Activated CD4-positive, CD25-positive, alpha-beta regulatory T cell treated with anti-CD3 and anti-CD28 coated beads, Interleukin-2, amount 50 U/mL, for 72 hours (primary cell): ENCODE results near the gene SMYD3.
"Not testable (repeated sequence)": the region's sequence is repeated elsewhere in the genome, so short reads cannot be mapped to it uniquely, and the experiment has no call there.

ENCODE experiments used
- DNase-seq: peaks from one replicate; pipeline ENCODE4 v3.0.0; 2021

Gene SMYD3

DNA sequence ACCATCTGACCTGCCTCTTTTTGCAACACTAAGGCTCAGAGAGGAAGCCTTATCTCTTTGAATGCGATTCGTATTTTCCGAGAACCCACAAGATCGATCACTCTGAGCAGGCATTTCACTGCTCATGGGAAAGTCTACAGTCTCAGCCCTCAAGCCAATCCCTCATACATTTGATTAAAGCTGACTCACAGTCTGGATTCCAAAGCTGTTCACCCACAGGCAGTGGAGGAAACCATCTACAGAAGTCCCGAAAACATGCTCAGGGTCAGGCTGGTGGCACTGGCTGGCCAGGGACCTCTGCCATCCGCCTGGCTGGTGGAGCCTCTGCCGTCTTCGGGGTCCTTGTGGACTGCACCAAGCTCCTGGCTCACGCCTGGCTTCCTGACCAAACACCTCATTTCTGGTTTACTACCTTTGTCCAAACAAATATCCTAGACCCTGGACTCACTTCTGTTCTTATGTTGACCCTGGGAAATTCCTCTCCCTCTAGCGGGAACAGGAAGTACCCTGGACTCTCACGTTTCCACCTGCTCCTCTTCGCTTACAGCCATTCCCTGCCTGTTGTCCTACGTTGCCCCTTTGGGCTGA is 650.0 kb downstream of the SMYD3 start:
- no peak for DNase-seq

DNA sequence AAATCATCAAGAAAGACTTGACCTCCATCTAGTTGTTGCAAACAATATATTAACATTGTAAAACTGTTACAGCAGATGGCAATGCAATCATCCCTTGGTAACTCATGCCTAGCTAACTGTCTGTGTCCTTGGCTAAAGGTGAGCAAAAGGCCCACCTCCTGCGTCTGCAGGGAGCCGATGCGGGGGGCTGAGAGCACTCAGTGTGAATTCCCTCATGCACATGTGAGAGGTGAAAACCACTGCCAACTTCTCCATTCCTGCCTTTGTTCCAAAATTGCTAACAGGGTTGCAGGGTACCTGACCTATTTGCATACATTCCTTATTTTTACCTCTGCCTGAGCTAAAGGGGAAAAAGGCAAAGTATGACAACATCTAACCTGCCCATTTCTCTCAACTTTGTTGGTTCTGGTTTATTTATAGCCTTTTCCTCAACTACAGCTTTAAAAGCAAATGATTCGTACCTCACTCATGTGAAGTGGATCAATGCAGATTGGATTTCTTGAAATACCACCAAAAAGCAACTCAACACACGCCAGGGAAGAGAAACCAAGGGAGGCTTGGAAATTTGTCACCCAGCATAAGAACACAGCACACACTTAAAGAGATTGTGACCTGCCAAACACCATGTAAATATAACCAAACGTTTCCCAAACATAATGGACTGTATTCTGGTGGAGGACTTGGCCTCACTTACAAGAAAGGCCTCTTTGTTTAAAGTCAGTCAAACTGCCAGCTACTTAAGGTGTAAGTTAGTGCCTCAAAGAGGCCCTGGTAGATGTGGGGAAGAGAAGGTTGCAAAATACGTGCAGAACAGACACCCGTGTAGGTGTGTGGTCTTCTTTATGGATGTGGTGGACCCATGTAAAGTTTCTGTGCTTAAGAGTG is 651.0 kb downstream of the SMYD3 start:
- DNase-seq: no peak

DNA sequence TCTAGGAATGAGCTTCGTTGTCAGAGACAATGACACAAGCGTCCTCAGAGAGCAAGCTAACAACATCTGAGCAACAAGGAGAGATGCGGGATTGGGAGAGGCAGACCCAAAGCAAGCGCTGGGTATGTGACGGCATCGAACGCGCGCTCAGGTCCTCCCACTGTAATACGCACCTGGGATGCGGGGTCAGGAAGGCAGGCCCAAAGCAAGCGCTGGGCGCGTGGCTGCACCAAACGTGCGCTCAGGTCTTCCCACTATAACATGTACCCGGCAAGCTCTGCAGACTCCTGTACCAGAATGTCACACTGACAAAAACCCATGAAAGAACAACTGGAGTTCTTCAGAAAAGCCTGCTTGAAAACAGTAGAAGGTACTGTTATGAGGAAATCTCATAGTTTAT is 653.8 kb downstream of the SMYD3 start:
- no peak for DNase-seq

DNA sequence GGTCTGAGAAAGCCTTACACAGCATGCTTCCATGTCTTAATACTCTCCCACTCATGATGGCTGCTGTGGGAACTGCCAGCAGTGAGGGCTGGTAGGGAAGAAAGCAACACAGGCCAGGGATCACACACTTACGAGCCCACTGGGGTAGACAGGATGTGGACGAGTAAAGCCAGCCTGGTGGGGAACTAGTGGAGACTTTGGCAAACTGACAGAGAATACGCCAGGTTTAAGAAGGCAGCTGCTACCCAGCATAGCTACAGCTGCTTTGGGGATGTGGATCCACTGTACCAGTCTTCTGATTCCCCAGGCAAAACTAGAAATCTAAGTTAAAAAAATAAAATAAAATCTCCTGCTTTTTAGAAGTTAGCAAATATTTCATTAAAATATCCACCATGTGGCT is 664.0 kb downstream of the SMYD3 start:
- no peak for DNase-seq

DNA sequence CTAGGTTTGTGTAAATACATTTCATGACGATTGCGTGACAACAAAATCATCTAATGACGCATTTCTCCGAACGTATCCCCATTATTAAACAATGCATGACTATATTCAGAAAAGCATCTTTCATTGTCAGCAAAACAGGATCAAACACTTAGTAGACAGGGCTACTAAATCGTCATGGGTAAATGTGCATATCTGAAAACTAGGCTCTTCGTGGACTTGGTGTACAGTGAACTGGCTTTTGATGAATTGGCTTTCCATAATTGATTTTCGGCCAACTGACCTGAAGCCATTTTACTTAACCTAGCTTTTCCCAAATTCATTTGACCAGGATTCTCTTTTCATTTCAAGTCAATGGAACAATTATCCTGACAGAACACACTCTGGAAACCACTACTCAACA is 665.0 kb downstream of the SMYD3 start:
- no peak for DNase-seq

DNA sequence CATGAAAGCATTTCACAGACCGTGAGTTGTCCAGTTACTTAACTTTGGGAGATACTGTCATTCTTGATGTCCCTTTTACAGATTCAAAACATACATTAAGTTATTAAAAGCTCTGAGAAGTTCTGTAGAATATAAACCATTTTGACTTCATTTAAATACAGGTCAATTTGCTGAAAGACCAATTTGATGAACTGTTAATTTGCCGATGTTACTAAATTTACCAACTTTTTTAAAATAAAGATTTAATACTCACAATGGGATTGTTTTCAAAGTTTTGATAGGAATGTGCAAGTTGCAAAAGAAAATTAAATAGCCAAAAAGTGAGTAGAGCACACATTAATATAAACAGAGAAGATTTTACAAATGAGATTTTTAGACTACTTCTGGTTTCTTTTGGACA is 666.1 kb downstream of the SMYD3 start:
- DNase-seq: no peak

DNA sequence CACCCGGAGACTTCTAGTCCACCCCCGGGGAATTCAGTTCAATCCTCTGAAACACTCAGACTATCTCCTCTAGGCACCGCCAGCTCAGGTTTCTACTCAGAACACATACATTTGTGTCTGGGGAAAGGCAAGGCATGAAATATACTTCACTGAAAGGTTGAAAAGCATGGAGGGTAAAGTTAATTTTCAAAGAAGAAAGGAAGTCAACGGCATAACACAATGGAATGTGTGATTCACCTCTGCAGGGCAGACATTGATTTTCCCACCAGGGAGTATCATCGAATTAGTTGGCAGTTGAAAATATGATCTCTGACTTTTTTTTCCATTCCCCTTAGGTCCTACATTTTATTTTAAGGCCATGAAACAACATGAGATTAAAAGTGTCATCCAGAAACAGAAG is 669.4 kb downstream of the SMYD3 start:
- no peak for DNase-seq

DNA sequence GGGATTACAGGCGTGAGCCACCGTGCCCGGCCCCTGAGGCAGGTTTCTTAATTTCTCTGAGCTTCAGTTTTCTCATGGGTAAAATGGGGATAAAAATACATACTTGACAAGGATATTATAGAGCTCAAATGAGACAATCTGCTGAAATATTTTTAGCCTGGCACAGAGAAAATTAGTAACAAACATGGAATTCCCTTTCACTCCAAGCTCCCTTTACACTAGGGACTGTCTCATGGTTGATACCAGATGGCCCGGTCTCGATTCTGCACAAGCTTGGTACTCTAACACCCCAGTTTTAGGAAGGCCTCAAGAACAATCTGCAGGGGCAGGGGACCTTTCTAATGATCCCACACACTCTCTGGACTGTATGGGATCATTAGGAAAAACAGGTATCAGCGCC is 671.7 kb downstream of the SMYD3 start:
- no peak for DNase-seq

DNA sequence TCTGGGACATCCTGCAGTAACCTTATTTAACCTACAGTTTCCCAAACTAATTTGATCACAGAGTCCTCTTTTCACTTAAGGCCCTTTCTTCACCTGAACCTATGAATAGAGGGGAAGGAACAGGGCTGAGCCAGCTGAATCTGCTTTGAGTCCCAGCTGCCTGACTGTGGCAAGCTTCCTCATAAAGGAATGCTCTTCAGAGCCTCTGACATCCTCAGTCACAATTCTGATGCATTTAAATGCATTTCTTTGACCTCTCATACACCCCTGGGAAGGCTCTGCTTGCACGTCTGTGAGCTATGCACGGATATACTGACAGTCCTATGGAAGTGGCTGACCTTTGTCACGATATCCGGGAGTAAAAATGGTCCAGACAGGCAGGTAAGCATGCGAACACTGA is 673.1 kb downstream of the SMYD3 start:
- no peak for DNase-seq

DNA sequence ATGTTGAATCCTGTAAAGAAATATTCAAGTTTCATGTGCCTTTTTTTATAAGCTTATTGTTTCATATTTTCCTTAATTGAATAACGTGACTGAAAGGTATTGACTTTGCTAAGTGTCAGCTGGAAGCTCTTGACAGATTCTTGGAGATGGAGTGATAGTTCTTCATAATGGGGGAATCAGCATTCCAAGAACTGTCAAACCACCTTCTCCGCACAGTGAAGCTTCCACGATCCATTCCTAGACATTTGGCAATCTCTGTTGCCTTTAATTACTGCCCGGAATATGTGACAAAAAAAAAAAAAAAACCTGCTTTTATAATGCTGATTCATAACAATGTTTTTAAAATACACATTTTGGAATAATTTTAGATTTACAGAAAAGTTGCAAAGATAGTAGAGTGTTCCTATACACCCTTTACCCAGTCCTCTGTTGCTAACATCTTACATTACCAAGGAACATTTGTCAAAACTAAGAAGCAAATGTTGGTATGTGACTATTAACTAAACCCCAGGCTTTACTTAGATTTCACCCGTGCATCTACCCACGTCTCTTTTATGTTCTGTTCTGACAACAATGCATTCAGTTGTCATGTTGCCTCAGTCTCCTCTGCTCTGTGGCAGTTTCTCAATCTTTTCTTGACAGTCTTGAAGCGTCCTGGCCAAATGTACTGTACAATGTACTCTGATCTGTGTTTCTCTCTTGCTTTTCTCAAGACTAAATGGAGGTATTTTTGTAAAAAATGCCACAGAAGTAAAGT is 674.1 kb downstream of the SMYD3 start:
- no peak for DNase-seq

DNA sequence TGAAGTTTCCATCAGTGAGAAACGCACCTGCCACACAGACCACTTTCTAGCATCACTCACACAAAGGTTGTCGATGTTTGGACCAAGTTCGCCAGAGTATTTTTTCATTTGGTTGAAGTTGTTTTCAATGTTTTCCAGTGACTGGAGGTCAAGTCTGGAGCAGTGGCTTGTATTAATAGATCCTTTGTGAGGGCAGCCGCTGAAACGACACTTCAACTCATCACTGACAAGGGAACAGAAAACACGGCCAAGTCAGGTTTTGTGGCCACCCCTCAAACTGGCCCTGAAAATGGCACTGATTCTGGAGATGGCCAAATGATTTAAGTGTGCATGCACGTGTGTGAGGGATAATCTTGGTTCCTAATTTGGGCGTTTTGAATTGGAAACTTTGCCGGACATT is 675.6 kb downstream of the SMYD3 start:
- DNase-seq: no peak

DNA sequence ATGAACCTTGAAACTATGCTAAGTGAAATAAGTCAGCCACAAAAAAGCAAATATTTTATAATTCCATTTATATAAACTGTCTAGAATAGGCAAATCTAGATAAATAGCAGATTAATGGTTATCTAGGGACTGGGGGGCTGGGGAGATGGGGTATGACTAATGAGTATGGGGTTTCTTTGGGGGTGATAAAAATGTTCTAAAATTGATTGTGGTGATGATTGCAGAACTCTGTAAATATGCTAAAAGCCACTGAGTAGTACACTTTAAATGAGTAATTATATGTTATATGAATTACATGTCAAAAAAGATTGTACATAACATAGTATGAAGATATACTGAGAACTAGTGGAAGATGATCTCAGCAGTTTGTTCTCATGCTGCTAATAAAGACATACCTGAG is 677.3 kb downstream of the SMYD3 start:
- no peak for DNase-seq

DNA sequence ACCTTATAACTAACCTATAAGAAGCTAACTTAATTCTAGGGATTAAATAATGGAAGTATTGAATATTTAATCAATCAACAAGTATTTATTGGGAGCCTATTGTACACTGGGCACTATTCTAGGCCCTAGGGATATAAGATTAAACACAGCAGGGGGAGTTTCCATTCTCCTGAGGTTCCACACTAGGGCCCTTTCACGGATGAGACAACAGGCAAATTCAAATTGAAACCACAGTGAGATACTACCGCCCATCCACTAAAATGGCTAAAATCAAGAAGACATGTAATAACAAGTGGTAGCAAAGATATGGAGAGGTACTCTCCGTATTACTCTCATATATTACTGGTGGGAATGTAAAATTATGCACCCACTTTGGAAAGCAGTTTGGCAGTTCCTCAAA is 677.9 kb downstream of the SMYD3 start:
- DNase-seq: no peak

DNA sequence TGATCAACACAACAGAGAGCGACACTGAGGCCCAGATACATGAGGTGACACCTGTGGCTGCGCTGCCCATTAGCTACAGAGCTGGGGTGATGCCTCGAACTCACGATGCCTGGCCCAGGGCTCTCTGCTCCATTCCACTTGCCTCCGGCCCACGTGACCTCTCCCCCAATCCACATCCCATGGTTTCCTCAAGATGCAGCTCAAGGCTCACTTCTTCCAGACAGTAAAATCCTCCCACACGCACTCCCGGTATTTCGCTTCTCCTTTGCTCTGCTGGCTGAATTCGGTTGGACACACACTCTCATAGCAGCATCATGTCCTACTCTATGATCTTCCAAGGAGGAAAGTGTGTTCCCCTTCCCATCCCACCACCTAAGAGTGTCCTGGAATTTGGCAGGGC is 679.8 kb downstream of the SMYD3 start:
- no peak for DNase-seq

DNA sequence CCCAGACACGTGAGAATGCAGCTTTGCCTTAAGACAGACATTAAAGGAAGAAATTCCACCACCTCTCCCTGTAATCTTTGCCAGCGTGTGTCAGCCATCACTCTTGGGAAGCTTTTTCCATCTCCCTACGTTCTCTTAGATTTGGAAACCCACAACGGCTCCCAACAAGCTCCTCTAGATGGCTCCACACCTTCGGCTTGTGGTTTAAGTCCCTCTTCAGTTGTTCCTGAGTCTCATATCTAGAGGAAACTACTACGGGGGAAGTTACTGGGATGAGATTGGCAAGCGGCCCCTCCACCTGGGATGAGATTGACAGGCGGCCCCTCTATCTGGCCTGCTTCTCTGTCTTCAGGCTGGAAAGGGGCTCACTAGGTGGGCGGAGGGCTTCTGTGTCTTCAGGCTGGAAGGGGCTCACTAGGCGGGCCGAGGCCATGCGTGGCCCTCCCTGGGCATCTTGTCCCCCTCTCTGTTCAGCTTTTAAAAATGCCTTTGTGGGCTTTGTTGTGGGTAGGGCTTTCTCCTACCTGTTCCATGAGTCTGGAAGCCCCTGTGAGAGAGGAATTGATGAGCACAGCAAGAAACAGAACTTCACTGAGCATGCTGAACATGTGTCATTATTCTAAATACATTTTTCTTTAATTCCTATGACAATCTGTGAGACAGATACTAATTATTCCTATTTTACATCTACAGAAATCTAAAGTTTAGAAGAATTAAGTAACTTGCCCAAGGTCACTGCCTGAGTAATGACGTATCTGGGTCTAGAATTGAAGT is 681.8 kb downstream of the SMYD3 start:
- DNase-seq: no peak

DNA sequence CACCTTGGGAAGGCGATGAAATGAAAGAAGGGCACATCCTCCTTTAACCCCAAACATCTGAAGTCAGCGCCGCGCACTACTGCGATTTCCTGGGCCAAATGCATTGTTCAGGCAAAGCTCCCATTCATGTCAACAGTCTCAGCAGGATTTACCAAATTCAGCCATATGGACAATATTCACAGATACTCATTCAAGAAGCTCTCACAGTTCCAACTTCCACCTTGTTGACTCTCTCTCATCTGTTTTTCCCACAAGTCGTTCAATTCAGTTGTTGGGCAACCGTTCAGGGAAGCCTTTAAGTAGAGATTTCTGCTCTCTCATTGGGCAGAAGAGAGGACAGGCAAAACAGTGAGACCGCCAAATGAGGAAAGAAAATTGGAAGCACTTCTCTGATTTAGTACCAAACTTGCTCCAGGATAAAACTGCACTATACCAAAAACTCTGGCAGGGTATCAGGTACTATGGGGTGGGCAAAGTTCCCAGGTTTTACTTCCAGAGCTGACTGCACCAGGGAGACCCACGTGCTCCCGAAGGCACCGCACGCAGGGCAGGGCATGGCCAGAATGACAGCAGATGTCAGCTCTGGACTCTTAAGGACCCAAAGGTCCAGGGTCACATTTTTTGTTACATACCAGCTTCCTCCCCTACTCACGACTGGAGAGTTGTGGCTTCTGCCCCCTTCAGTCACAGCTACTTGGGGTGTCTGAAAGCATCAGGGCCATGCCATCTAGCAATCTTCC is 683.5 kb downstream of the SMYD3 start:
- no peak for DNase-seq

DNA sequence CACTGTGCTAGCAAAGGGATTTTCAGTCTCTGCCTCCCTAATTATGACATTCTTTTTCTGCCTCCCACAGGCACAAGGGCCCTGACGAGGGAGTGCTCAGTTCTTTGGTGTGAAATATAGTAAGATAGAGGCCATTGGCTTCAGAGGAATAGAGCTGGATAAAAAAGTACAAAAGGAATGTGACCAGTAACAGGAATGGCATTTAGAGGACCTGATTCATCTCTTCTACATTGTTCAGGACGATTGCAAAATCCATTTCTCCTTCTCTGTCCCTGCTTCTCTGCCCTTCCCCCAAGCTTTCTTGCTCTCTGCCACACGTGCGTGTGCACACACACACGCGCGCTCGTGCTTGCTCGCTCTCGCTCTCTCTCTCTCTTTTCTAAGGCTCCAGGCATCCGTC is 684.1 kb downstream of the SMYD3 start:
- DNase-seq: no peak

DNA sequence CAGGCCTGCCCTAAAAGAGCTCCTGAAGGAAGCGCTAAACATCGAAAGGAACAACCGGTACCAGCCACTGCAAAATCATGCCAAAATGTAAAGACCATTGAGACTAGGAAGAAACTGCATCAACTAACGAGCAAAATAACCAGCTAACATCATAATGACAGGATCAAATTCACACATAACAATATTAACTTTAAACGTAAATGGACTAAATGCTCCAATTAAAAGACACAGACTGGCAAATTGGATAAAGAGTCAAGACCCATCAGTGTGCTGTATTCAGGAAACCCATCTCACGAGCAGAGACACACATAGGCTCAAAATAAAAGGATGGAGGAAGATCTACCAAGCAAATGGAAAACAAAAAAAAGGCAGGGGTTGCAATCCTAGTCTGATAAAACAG is 688.7 kb downstream of the SMYD3 start:
- not testable (repeated sequence) for DNase-seq

DNA sequence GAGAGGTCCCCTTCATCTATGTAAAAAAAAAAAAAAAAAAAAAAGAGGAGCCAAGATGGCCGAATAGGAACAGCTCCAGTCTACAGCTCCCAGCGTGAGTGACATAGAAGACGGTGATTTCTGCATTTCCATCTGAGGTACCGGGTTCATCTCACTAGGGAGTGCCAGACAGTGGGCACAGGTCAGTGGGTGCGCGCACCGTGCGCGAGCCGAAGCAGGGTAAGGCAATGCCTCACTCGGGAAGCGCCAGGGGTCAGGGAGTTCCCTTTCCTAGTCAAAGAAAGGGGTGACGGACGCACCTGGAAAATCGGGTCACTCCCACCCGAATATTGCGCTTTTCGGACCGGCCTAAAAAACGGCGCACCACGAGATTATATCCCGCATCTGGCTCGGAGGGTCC is 690.6 kb downstream of the SMYD3 start:
- DNase-seq: not testable (repeated sequence)

DNA sequence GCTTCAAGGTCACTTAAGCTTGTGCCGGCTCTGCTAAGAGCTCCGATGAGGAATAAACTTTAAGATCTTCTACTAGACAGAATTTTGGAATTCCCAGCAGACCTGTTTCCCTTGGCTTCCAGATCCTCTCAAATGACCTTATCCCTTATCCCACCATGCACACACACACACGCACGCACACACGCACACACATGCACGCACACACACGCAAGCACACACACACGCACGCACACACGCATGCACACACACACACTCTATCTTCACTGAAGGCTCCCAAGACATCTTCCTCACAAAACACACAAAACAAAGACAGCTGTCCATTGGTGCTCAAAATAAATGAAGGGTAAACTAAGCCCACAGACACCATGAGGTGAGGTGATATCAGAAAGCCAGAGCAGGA is 692.4 kb downstream of the SMYD3 start:
- no peak for DNase-seq

DNA sequence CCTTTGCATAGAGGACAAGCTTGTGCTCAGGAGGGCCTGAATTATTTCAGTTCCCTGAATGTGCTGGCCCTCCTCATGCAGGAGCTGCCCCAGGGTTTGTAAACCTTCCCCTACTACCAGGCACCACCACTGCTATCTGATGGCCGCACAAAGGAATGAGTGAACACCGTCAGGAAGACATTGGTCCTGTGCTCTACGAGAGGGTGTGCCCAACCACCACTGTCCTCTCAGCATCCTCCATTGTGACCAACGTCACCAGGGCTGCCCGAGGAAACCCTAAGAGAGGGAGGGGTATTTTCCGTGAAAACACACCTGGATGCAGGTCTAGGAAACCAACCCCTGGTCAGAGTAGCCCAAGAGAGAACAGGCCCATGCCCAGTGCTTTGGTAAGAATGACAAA is 694.8 kb downstream of the SMYD3 start:
- DNase-seq: no peak

DNA sequence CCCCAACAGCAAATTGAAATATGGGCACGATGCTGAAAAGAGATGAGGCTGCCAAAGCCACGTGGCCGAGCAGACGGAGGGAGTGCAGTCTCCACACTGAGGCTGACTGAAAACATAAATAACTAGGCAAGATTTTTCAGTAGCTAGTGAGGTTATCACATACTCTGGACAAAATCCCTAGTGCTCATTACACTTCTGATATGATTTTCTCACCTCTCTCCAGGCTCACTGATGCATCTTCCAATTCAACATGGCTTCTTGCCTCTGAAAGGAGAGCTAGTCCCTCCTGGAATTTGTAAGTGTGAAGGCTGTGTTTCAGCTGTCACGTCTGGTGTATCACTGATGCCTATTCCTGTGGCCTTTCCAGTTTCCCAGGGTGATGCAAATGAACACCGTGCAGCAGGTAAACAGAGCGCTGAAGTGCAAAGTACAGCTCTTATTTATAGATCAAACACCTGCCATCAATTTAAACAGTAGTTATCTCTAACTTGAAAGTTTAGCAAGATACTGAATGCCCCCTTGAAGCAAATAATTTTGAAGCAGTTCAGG is 696.2 kb downstream of the SMYD3 start:
- DNase-seq: no peak
